ENCODE results near the gene EYS.
"Not testable (repeated sequence)": the region's sequence is repeated elsewhere in the genome, so short reads cannot be mapped to it uniquely, and the experiment has no call there.

The EYS gene

GRCh38 chr6:65088575-65088974 lies 618.5 kb downstream of the EYS start:
- DNase-seq (ENCODE audit: low read depth): no peak

GRCh38 chr6:65081756-65082155 lies 625.3 kb downstream of the EYS start:
- no peak for DNase-seq (ENCODE audit: low read depth)

GRCh38 chr6:65075705-65076230 lies 631.3 kb downstream of the EYS start:
- no peak for DNase-seq (ENCODE audit: low read depth)

GRCh38 chr6:65072500-65072899 lies 634.5 kb downstream of the EYS start:
- no peak for DNase-seq (ENCODE audit: low read depth)

- no peak for DNase-seq (ENCODE audit: low read depth)
Measured at GRCh38 chr6:65071480-65071879, 635.5 kb downstream of the EYS start.

- DNase-seq (ENCODE audit: low read depth): no peak
Measured at GRCh38 chr6:65064844-65065243, 642.2 kb downstream of the EYS start.

- no peak for DNase-seq (ENCODE audit: low read depth)
Measured at GRCh38 chr6:65059568-65059967, 647.5 kb downstream of the EYS start.

- DNase-seq (ENCODE audit: low read depth): no peak
Measured at GRCh38 chr6:65055545-65055944, 651.5 kb downstream of the EYS start.

GRCh38 chr6:65052626-65053025 lies 654.4 kb downstream of the EYS start:
- no peak for DNase-seq (ENCODE audit: low read depth)

GRCh38 chr6:65045801-65046200 lies 661.2 kb downstream of the EYS start:
- no peak for DNase-seq (ENCODE audit: low read depth)

GRCh38 chr6:65014006-65014405 lies 693.0 kb downstream of the EYS start:
- no peak for DNase-seq (ENCODE audit: low read depth)

- no peak for DNase-seq (ENCODE audit: low read depth)
Measured at GRCh38 chr6:65006788-65007187, 700.2 kb downstream of the EYS start.

- DNase-seq (ENCODE audit: low read depth): no peak
Measured at GRCh38 chr6:65004283-65004682, 702.7 kb downstream of the EYS start.

GRCh38 chr6:65002882-65003281 lies 704.1 kb downstream of the EYS start:
- not testable (repeated sequence) for DNase-seq (ENCODE audit: low read depth)

- no peak for DNase-seq (ENCODE audit: low read depth)
Measured at GRCh38 chr6:65000815-65001214, 706.2 kb downstream of the EYS start.

- no peak for DNase-seq (ENCODE audit: low read depth)
Measured at GRCh38 chr6:64998204-64998603, 708.8 kb downstream of the EYS start.

GRCh38 chr6:64996301-64996700 lies 710.7 kb downstream of the EYS start:
- DNase-seq (ENCODE audit: low read depth): no peak

- DNase-seq (ENCODE audit: low read depth): no peak
Measured at GRCh38 chr6:64990652-64991304, 716.2 kb downstream of the EYS start.

- DNase-seq (ENCODE audit: low read depth): no peak
Measured at GRCh38 chr6:64988148-64988547, 718.9 kb downstream of the EYS start.

- no peak for DNase-seq (ENCODE audit: low read depth)
Measured at GRCh38 chr6:64987066-64987465, 720.0 kb downstream of the EYS start.

GRCh38 chr6:64985726-64986125 lies 721.3 kb downstream of the EYS start:
- DNase-seq (ENCODE audit: low read depth): no peak

GRCh38 chr6:64984948-64985347 lies 722.1 kb downstream of the EYS start:
- DNase-seq (ENCODE audit: low read depth): no peak

GRCh38 chr6:64983089-64983488 lies 723.9 kb downstream of the EYS start:
- DNase-seq (ENCODE audit: low read depth): no peak

GRCh38 chr6:64973142-64973541 lies 733.9 kb downstream of the EYS start:
- DNase-seq (ENCODE audit: low read depth): no peak
